Nephron (organoid): ENCODE results near the gene NOBOX.

Experiments used
- H3K27ac Mint-ChIP-seq, 3 experiments: 2 replicates each; pipeline ENCODE4 v1.8.0; 2020; ENCODE audit warnings: mixed read lengths in 3 of 3, mild to moderate bottlenecking in 2 of 3, moderate library complexity in 1 of 3
- H3K27me3 Mint-ChIP-seq: 2 replicates; pipeline ENCODE4 v1.8.0; 2021; ENCODE audit warnings: low read depth, mild to moderate bottlenecking, moderate library complexity, mixed read lengths
- H3K36me3 Mint-ChIP-seq: 2 replicates; pipeline ENCODE4 v1.8.0; 2020; ENCODE audit warnings: low read depth, mixed read lengths
- H3K4me1 Mint-ChIP-seq: 2 replicates; pipeline ENCODE4 v1.8.0; 2020; ENCODE audit warnings: mixed read lengths
- H3K4me3 Mint-ChIP-seq, 3 experiments: 2 replicates each; pipeline ENCODE4 v1.8.0; 2020; ENCODE audit warnings: mild to moderate bottlenecking in 3 of 3, mixed read lengths in 3 of 3, moderate library complexity in 2 of 3
- H3K9me3 Mint-ChIP-seq: 2 replicates; pipeline ENCODE4 v1.8.0; 2020; ENCODE audit warnings: mixed read lengths
- CTCF ChIP-seq, 3 experiments: fragments of 200-600 bp; sonication (generic); IDR thresholded peaks; one replicate each; pipeline ENCODE4 v1.5.0; 2021; ENCODE audit warnings: antibody characterized with exemption in 3 of 3; ENCODE audit not compliant: unreplicated experiment in 3 of 3

NOBOX gene

GRCh38 chr7:144399946-144400345 lies 3.5 kb downstream of the NOBOX start:
- no peak for TF ChIP-seq CTCF (IDR thresholded peaks at IDR 0.05; ENCODE audit: unreplicated experiment in 3 of 3)
- H3K36me3 Mint-ChIP-seq = no peaks in the 10 kb centered on the region
- no peaks in the 10 kb centered on the region for H3K9me3 Mint-ChIP-seq
- peaks cover 20% of the 10 kb centered on the region for H3K27me3 Mint-ChIP-seq
- H3K4me3 Mint-ChIP-seq = no peak overlapping the region
- H3K27ac Mint-ChIP-seq = no peak overlapping the region
- H3K4me1 Mint-ChIP-seq = peaks cover under 1% of the 10 kb centered on the region

GRCh38 chr7:144398911-144399310 lies 4.6 kb downstream of the NOBOX start:
- peaks cover 22% of the 10 kb centered on the region for H3K27me3 Mint-ChIP-seq
- no peaks in the 10 kb centered on the region for H3K4me1 Mint-ChIP-seq
- H3K9me3 Mint-ChIP-seq = no peaks in the 10 kb centered on the region
- no peaks in the 10 kb centered on the region for H3K36me3 Mint-ChIP-seq
- TF ChIP-seq CTCF (IDR thresholded peaks at IDR 0.05; ENCODE audit: unreplicated experiment in 3 of 3) = no peak
- no peak overlapping the region for H3K4me3 Mint-ChIP-seq
- no peak overlapping the region for H3K27ac Mint-ChIP-seq

- no peaks in the 10 kb centered on the region for H3K4me1 Mint-ChIP-seq
- peaks cover 22% of the 10 kb centered on the region for H3K27me3 Mint-ChIP-seq
- TF ChIP-seq CTCF (IDR thresholded peaks at IDR 0.05; ENCODE audit: unreplicated experiment in 3 of 3) = no peak
- H3K9me3 Mint-ChIP-seq = no peaks in the 10 kb centered on the region
- no peaks in the 10 kb centered on the region for H3K36me3 Mint-ChIP-seq
- H3K27ac Mint-ChIP-seq = no peak overlapping the region
- no peak overlapping the region for H3K4me3 Mint-ChIP-seq
Measured at GRCh38 chr7:144398291-144398690, 5.2 kb downstream of the NOBOX start.

GRCh38 chr7:144397086-144397485 lies 6.4 kb downstream of the NOBOX start:
- H3K4me1 Mint-ChIP-seq = no peaks in the 10 kb centered on the region
- H3K27ac Mint-ChIP-seq = no peak overlapping the region
- no peak overlapping the region for H3K4me3 Mint-ChIP-seq
- no peaks in the 10 kb centered on the region for H3K9me3 Mint-ChIP-seq
- no peaks in the 10 kb centered on the region for H3K36me3 Mint-ChIP-seq
- no peak for TF ChIP-seq CTCF (IDR thresholded peaks at IDR 0.05; ENCODE audit: unreplicated experiment in 3 of 3)
- H3K27me3 Mint-ChIP-seq = peaks cover 22% of the 10 kb centered on the region

GRCh38 chr7:144391823-144392255 lies 11.7 kb downstream of the NOBOX start:
- no peaks in the 10 kb centered on the region for H3K9me3 Mint-ChIP-seq
- peak overlapping the region; percentile 12 to 33 (median 14) for H3K27ac Mint-ChIP-seq
- H3K36me3 Mint-ChIP-seq = no peaks in the 10 kb centered on the region
- TF ChIP-seq CTCF (IDR thresholded peaks at IDR 0.05; ENCODE audit: unreplicated experiment in 3 of 3) = peak; percentile 65 to 73 (median 66)
- peaks cover 4% of the 10 kb centered on the region for H3K27me3 Mint-ChIP-seq
- H3K4me3 Mint-ChIP-seq = peak overlapping the region; percentile 11 to 28 (median 27)
- H3K4me1 Mint-ChIP-seq = peaks cover 6% of the 10 kb centered on the region

GRCh38 chr7:144391014-144391413 lies 12.5 kb downstream of the NOBOX start:
- no peaks in the 10 kb centered on the region for H3K9me3 Mint-ChIP-seq
- H3K4me1 Mint-ChIP-seq = peaks cover 6% of the 10 kb centered on the region
- no peak overlapping the region for H3K27ac Mint-ChIP-seq
- H3K27me3 Mint-ChIP-seq = peaks cover 4% of the 10 kb centered on the region
- no peak for TF ChIP-seq CTCF (IDR thresholded peaks at IDR 0.05; ENCODE audit: unreplicated experiment in 3 of 3)
- H3K4me3 Mint-ChIP-seq = no peak overlapping the region
- H3K36me3 Mint-ChIP-seq = no peaks in the 10 kb centered on the region
